Brain microvascular endothelial cell (primary cell): ENCODE measurements around the gene DDX4.
A peak's percentile ranks its signal among the peaks of the same experiment; 100 is the strongest.

ENCODE experiments used
- DNase-seq: peaks from one replicate; pipeline ENCODE4 v3.0.0-alpha.2; 2020
- H3K27ac ChIP-seq: fragments of 250-450 bp; sonication (Bioruptor Pico); 2 replicates; pipeline ENCODE4 v1.5.1; 2020; ENCODE audit warnings: mild to moderate bottlenecking, moderate library complexity
- H3K27me3 ChIP-seq: fragments of 250-450 bp; sonication (Bioruptor Pico); replicated peaks from 2 replicates; pipeline ENCODE4 v1.5.1; 2020; ENCODE audit warnings: mild to moderate bottlenecking
- H3K36me3 ChIP-seq: fragments of 250-450 bp; sonication (Bioruptor Pico); replicated peaks from 2 replicates; pipeline ENCODE4 v1.5.1; 2020; ENCODE audit warnings: mild to moderate bottlenecking
- H3K4me3 ChIP-seq: 2 replicates; pipeline ENCODE4 v1.5.1; 2011; ENCODE audit warnings: low read depth, mild to moderate bottlenecking, control low read depth, low read length, moderate library complexity
- CTCF ChIP-seq: IDR thresholded peaks from 2 replicates; pipeline ENCODE4 v1.5.1; 2011; ENCODE audit warnings: low read depth, mild to moderate bottlenecking, moderate library complexity, low read length, control low read depth, inconsistent platforms; ENCODE audit errors: missing control alignments
- in situ Hi-C: cut with HindIII; loops from 2 replicates; pipeline ENCODE4 v1.10.0; 2017; ENCODE audit warnings: low sequenced_read_pairs, low pct_ligation_motif_present

The DDX4 gene

GRCh38 chr5:55708732-55709131 is 29.1 kb upstream of the DDX4 start:
- Histone ChIP-seq H3K4me3 (no peak overlapping the region), H3K27me3 (no peaks in the 10 kb centered on the region), H3K27ac (no peak overlapping the region), H3K36me3 (no peaks in the 10 kb centered on the region)
- no peak for TF ChIP-seq CTCF
- in situ Hi-C loops, result no loop called here
- no peak for DNase-seq

- DNase-seq, result no peak
- Histone ChIP-seq H3K36me3 (no peaks in the 10 kb centered on the region), H3K4me3 (peak overlapping the region; percentile 98), H3K27ac (no peak overlapping the region), H3K27me3 (no peaks in the 10 kb centered on the region)
- in situ Hi-C loops, result no loop called here
- no peak for TF ChIP-seq CTCF
These were observed 26.3 kb upstream of the DDX4 start for GRCh38 chr5:55711507-55712022.

- H3K36me3 ChIP-seq, result no peaks in the 10 kb centered on the region
- H3K27me3 ChIP-seq, result no peaks in the 10 kb centered on the region
- H3K27ac ChIP-seq, result no peak within 1 kb of the TSS
- DNase-seq, result peak; percentile 93
- in situ Hi-C loops, result no loop called here
- H3K4me3 ChIP-seq, result peak within 1 kb of the TSS; percentile 98
- TF ChIP-seq CTCF, result no peak
These were observed 25.6 kb upstream of the DDX4 start, which contains the start of gene SLC38A9 for GRCh38 chr5:55712023-55712859. Gene SLC38A9 (minus strand): TSS chr5:55712324. CDS start chr5:55697958, 14,366 bp downstream.

GRCh38 chr5:55713871-55714270 is 24.0 kb upstream of the DDX4 start:
- in situ Hi-C loops, result no loop called here
- no peak for DNase-seq
- no peak for TF ChIP-seq CTCF
- no peak overlapping the region for H3K4me3 ChIP-seq
- no peaks in the 10 kb centered on the region for H3K27me3 ChIP-seq
- H3K36me3 ChIP-seq, result no peaks in the 10 kb centered on the region
- no peak overlapping the region for H3K27ac ChIP-seq

- no peaks in the 10 kb centered on the region for H3K27me3 ChIP-seq
- peak; percentile 32 for TF ChIP-seq CTCF
- no peak overlapping the region for H3K4me3 ChIP-seq
- H3K36me3 ChIP-seq, result no peaks in the 10 kb centered on the region
- no peak for DNase-seq
- in situ Hi-C loops, result no loop called here
- H3K27ac ChIP-seq, result no peak overlapping the region
These were observed 23.5 kb upstream of the DDX4 start for GRCh38 chr5:55714339-55714738.

GRCh38 chr5:55714749-55715148 is 23.1 kb upstream of the DDX4 start:
- Histone ChIP-seq H3K4me3 (no peak overlapping the region), H3K27me3 (no peaks in the 10 kb centered on the region), H3K27ac (no peak overlapping the region), H3K36me3 (no peaks in the 10 kb centered on the region)
- in situ Hi-C loops, result no loop called here
- DNase-seq, result no peak
- no peak for TF ChIP-seq CTCF
